Loucy (cell line): ENCODE results near the gene BANF1.

Source experiments
- H2AFZ ChIP-seq: fragments of 200-600 bp; sonication (generic); 2 replicates; pipeline ENCODE4 v1.6.0; 2016; ENCODE audit warnings: antibody characterized with exemption, mild to moderate bottlenecking, low read length, moderate library complexity
- H3F3A ChIP-seq: fragments of 200-600 bp; 2 replicates; pipeline ENCODE4 v1.6.0; 2016; ENCODE audit warnings: antibody characterized with exemption, low read depth, mild to moderate bottlenecking
- H3K27me3 ChIP-seq: fragments of 200-600 bp; sonication (generic); 2 replicates; pipeline ENCODE4 v1.6.1; 2014; ENCODE audit warnings: low read length, mild to moderate bottlenecking; ENCODE audit not compliant: insufficient read depth, poor library complexity, severe bottlenecking
- H3K36me3 ChIP-seq: fragments of 200-600 bp; sonication (generic); 2 replicates; pipeline ENCODE4 v1.6.1; 2016; ENCODE audit warnings: low read length; ENCODE audit not compliant: insufficient read depth
- H3K4me1 ChIP-seq: fragments of 200-600 bp; sonication (generic); 2 replicates; pipeline ENCODE4 v1.5.1; 2014; ENCODE audit warnings: low read length, mild to moderate bottlenecking; ENCODE audit not compliant: insufficient read depth, poor library complexity, severe bottlenecking
- H3K4me2 ChIP-seq: fragments of 200-600 bp; sonication (generic); 2 replicates; pipeline ENCODE4 v1.6.0; 2014; ENCODE audit warnings: antibody characterized with exemption, low read length, low read depth, mild to moderate bottlenecking; ENCODE audit not compliant: poor library complexity, severe bottlenecking
- H3K4me3 ChIP-seq: fragments of 200-600 bp; sonication (generic); 2 replicates; pipeline ENCODE4 v1.5.1; 2014; ENCODE audit warnings: low read length, mild to moderate bottlenecking, mixed read lengths; ENCODE audit not compliant: poor library complexity, severe bottlenecking
- H3K79me2 ChIP-seq: fragments of 200-600 bp; sonication (generic); 2 replicates; pipeline ENCODE4 v1.6.1; 2014; ENCODE audit warnings: low read length; ENCODE audit not compliant: insufficient read depth
- H3K9ac ChIP-seq: fragments of 200-600 bp; sonication (generic); 2 replicates; pipeline ENCODE4 v1.6.0; 2014; ENCODE audit warnings: mild to moderate bottlenecking, low read depth, low read length, moderate library complexity; ENCODE audit not compliant: poor library complexity, severe bottlenecking
- H3K9me2 ChIP-seq: fragments of 200-600 bp; sonication (generic); replicated peaks from 2 replicates; pipeline ENCODE4 v1.6.1; 2016; ENCODE audit warnings: low read depth, low read length, mixed read lengths
- H3K9me3 ChIP-seq: fragments of 200-600 bp; sonication (generic); 2 replicates; pipeline ENCODE4 v1.6.1; 2014; ENCODE audit warnings: mild to moderate bottlenecking, antibody characterized with exemption, low read length, low read depth; ENCODE audit not compliant: insufficient read depth
- H4K20me1 ChIP-seq: fragments of 200-600 bp; sonication (generic); 2 replicates; pipeline ENCODE4 v1.6.0; 2014; ENCODE audit warnings: antibody characterized with exemption, low read length, mild to moderate bottlenecking; ENCODE audit not compliant: insufficient read depth, poor library complexity, severe bottlenecking
- CTCF ChIP-seq: fragments of 200-600 bp; sonication (generic); conservative IDR thresholded peaks from 2 replicates; pipeline ENCODE4 v1.5.1; 2014; ENCODE audit warnings: mild to moderate bottlenecking, antibody characterized with exemption, low read length
- EZH2phosphoT487 ChIP-seq: fragments of 200-600 bp; IDR thresholded peaks from 2 replicates; pipeline ENCODE4 v1.6.1; 2018; ENCODE audit warnings: antibody characterized with exemption, mild to moderate bottlenecking, moderate library complexity, borderline replicate concordance

The BANF1 gene

GRCh38 chr11:66048547-66049323 is 46.4 kb downstream of the BANF1 start, which contains the start of gene GAL3ST3:
GAL3ST3 (minus strand) TSS chr11:66049161; CDS start chr11:66045415, 3,746 bp downstream.
- TF ChIP-seq CTCF (no peak), EZH2phosphoT487 (no peak)
- peak within 1 kb of the TSS; percentile 50 for H3K4me2 ChIP-seq

GRCh38 chr11:66050581-66051231 is 48.4 kb downstream of the BANF1 start:
- Histone ChIP-seq H3K79me2 (peaks cover 35% of the 10 kb centered on the region), H3K9me2 (no peaks in the 10 kb centered on the region), H3K36me3 (peaks cover 13% of the 10 kb centered on the region; the same call in 1 of the 2 replicates), H3K9me3 (no peaks in the 10 kb centered on the region), H3K4me2 (peak overlapping the region; percentile 79), H3K4me1 (peaks cover 21% of the 10 kb centered on the region), H4K20me1 (peaks cover 17% of the 10 kb centered on the region), H3K4me3 (peak overlapping the region; percentile 100), H2AFZ (no peak overlapping the region), H3K27me3 (no peaks in the 10 kb centered on the region), H3F3A (no peaks in the 10 kb centered on the region), H3K9ac (peak overlapping the region; percentile 78)
- no peak for TF ChIP-seq EZH2phosphoT487
- no peak for TF ChIP-seq CTCF

More at GRCh38 chr11:66048547-66049323, 46.4 kb downstream of the BANF1 start, which contains the start of gene GAL3ST3:
- Histone ChIP-seq H2AFZ (0 out of 2 replicates have a peak within 1 kb of the TSS, but pooled peaks have one; percentile 15), H3F3A (no peaks in the 10 kb centered on the region), H3K4me3 (peak within 1 kb of the TSS; percentile 34), H4K20me1 (peaks cover 14% of the 10 kb centered on the region), H3K27me3 (no peaks in the 10 kb centered on the region), H3K9ac (no peak within 1 kb of the TSS), H3K36me3 (no peaks in the 10 kb centered on the region), H3K79me2 (peaks cover 16% of the 10 kb centered on the region), H3K4me1 (peaks cover 25% of the 10 kb centered on the region), H3K9me2 (no peaks in the 10 kb centered on the region), H3K9me3 (no peaks in the 10 kb centered on the region)

- Histone ChIP-seq H3K27me3 (no peaks in the 10 kb centered on the region), H3K79me2 (peaks cover 39% of the 10 kb centered on the region), H3K4me1 (peaks cover 21% of the 10 kb centered on the region), H3K9ac (peak overlapping the region; percentile 78), H2AFZ (peak overlapping the region; percentile 87), H3K36me3 (peaks cover 18% of the 10 kb centered on the region; the same call in 1 of the 2 replicates), H3K9me2 (no peaks in the 10 kb centered on the region), H3K4me2 (peak overlapping the region; percentile 79), H3F3A (no peaks in the 10 kb centered on the region), H4K20me1 (peaks cover 17% of the 10 kb centered on the region), H3K9me3 (no peaks in the 10 kb centered on the region), H3K4me3 (peak overlapping the region; percentile 100)
- no peak for TF ChIP-seq EZH2phosphoT487
- no peak for TF ChIP-seq CTCF
These were observed 49.1 kb downstream of the BANF1 start for GRCh38 chr11:66051371-66051765.
